HepG2 (cell line): ENCODE results near the gene MPIG6B. TPM values are rescaled to one million over a fixed set of nuclear protein-coding genes. Genes with fewer than 3 reads are reported as not detected.

Experiments
- ARHGAP35 ChIP-seq: sonication (generic); formaldehyde crosslinking; IDR thresholded peaks from 2 replicates; pipeline ENCODE4 v1.9.0; 2022; ENCODE audit warnings: mild to moderate bottlenecking, inconsistent platforms, moderate library complexity, missing genetic modification reagents, borderline replicate concordance
- KDM2A ChIP-seq: sonication (generic); formaldehyde crosslinking; IDR thresholded peaks from 2 replicates; pipeline ENCODE4 v1.4.0; 2020; ENCODE audit warnings: low read depth, missing genetic modification reagents, borderline replicate concordance
- NCOA2 ChIP-seq: sonication (generic); formaldehyde crosslinking; IDR thresholded peaks from 2 replicates; pipeline ENCODE4 v1.8.0; 2022; ENCODE audit warnings: inconsistent platforms
- SCMH1 ChIP-seq: sonication (generic); formaldehyde crosslinking; IDR thresholded peaks from 2 replicates; pipeline ENCODE4 v1.9.0; 2021; ENCODE audit warnings: missing genetic modification reagents, mild to moderate bottlenecking, borderline replicate concordance
- ZNF121 ChIP-seq: sonication (generic); formaldehyde crosslinking; IDR thresholded peaks from 2 replicates; pipeline ENCODE4 v1.5.0; 2020; ENCODE audit warnings: mild to moderate bottlenecking, missing genetic modification reagents
- ZNF224 ChIP-seq: sonication (generic); formaldehyde crosslinking; IDR thresholded peaks from 2 replicates; pipeline ENCODE4 v1.5.0; 2020; ENCODE audit warnings: mild to moderate bottlenecking, missing genetic modification reagents
- ZNF34 ChIP-seq: sonication (generic); formaldehyde crosslinking; IDR thresholded peaks from 2 replicates; pipeline ENCODE4 v1.4.0; 2020; ENCODE audit warnings: mild to moderate bottlenecking, missing genetic modification reagents, borderline replicate concordance
- ZNF432 ChIP-seq: sonication (generic); formaldehyde crosslinking; IDR thresholded peaks from 2 replicates; pipeline ENCODE4 v1.5.0; 2020; ENCODE audit warnings: missing genetic modification reagents, mild to moderate bottlenecking, borderline replicate concordance
- ZNF703 ChIP-seq: sonication (generic); formaldehyde crosslinking; IDR thresholded peaks from 2 replicates; pipeline ENCODE4 v1.5.1; 2020; ENCODE audit warnings: missing genetic modification reagents, mild to moderate bottlenecking, moderate library complexity, borderline replicate concordance
- ZNF772 ChIP-seq: sonication (generic); formaldehyde crosslinking; IDR thresholded peaks from 2 replicates; pipeline ENCODE4 v1.5.0; 2020; ENCODE audit warnings: mild to moderate bottlenecking, missing genetic modification reagents
- ZNF816 ChIP-seq: sonication (generic); formaldehyde crosslinking; IDR thresholded peaks from 2 replicates; pipeline ENCODE4 v1.8.0; 2022; ENCODE audit warnings: missing genetic modification reagents, mild to moderate bottlenecking, borderline replicate concordance
- ZSCAN21 ChIP-seq: sonication (generic); formaldehyde crosslinking; IDR thresholded peaks from 2 replicates; pipeline ENCODE4 v1.8.0; 2022; ENCODE audit warnings: mild to moderate bottlenecking, missing genetic modification reagents, moderate library complexity, borderline replicate concordance
- ZSCAN30 ChIP-seq: sonication (generic); formaldehyde crosslinking; IDR thresholded peaks from 2 replicates; pipeline ENCODE4 v1.5.0; 2020; ENCODE audit warnings: mild to moderate bottlenecking, missing genetic modification reagents
- polyA plus RNA-seq, 8 experiments: library from polyadenylated mRNA; depleted of rRNA in 3 of 8; stranded (reverse) in 7 of 8; unstranded in 1 of 8; fragments of >200 nt; fragmentation: Illumina TruSeq in 4 of 8; extraction: Trizol in 4 of 8; gene quantifications; 2 replicates each; pipeline versions ENCODE4 v1.2.1 to v1.2.3, GENCODE V29; 2011 to 2016; ENCODE audit warnings: low read depth in 4 of 8, missing spikeins in 1 of 8, mixed read lengths in 1 of 8; ENCODE audit not compliant: insufficient read depth in 1 of 8
- total RNA-seq, 5 experiments: library from RNA; depleted of rRNA; stranded (reverse); fragments of >200 nt; fragmentation: Illumina TruSeq; extraction: Trizol; gene quantifications; 2 replicates each; pipeline ENCODE4 v1.2.3, GENCODE V29; 2016; ENCODE audit warnings: low read depth in 1 of 5
- TF ChIP-seq, protein P1 (sequence below): sonication (generic); formaldehyde crosslinking; IDR thresholded peaks from 2 replicates; pipeline ENCODE4 v1.5.0; 2020; ENCODE audit warnings: mild to moderate bottlenecking, missing genetic modification reagents
- TF ChIP-seq, protein P2 (sequence below): IDR thresholded peaks from 2 replicates; pipeline ENCODE4 v1.6.1; 2016; ENCODE audit warnings: control low read depth
- TF ChIP-seq, protein P3 (sequence below): sonication (generic); formaldehyde crosslinking; IDR thresholded peaks from 2 replicates; pipeline ENCODE4 v1.5.1; 2020; ENCODE audit warnings: mild to moderate bottlenecking, missing genetic modification reagents, borderline replicate concordance

Gene MPIG6B
- total and polyA plus RNA-seq, 2 of the 13 experiments (the other 11 are each of a cell fraction or from before 2014, with no cell fraction given) = not detected

DNA sequence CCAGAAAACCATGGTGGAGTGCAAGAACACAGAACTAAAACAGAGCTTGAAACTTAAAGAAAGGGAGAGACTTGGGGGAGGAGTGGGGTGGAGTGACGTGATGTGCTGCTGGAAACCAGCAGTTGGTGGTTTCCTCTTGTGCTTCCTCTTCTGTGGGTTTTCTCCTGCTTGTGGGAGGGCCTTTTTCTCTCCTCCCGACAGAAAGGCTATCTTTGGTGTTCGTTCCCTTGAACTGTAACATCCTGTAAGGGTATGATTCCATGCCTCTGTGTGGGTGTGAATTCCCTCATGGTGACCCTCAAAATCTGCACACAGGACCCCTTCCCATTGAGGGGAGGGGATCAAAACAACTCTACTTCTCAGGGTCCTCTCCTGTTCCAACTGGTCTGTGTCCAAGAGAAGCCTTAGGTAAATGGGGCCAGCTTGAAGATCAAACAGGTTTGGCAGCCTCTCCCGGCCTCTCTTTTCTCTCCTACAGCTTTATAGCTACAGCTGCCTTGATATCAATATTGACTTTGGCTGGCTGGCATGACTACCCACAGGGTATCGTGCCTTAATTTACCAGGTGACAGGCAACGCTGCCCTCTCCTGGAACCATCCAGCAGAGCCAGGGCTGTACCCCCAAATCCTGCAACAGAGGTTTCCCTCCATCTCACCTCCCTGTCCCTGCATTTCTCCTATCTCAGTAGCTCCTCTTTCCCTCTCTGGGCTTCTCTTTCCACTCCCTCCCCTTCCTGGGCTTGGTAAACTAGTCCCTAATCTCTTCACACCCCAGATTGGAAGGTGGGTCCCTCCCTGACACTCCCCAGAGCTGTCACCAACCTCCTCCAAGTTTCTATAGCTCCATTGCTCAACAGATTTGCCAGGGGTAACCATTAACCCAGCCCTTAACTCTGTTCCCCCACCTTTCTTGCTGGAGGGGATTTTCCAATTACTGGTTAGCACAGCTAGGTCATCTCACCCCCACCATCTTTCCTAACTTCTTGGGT lies 15.1 kb downstream of the MPIG6B start (continued):
- no peak for TF ChIP-seq SCMH1 (CRISPR knock-in tag)
- TF ChIP-seq, protein P1, sequence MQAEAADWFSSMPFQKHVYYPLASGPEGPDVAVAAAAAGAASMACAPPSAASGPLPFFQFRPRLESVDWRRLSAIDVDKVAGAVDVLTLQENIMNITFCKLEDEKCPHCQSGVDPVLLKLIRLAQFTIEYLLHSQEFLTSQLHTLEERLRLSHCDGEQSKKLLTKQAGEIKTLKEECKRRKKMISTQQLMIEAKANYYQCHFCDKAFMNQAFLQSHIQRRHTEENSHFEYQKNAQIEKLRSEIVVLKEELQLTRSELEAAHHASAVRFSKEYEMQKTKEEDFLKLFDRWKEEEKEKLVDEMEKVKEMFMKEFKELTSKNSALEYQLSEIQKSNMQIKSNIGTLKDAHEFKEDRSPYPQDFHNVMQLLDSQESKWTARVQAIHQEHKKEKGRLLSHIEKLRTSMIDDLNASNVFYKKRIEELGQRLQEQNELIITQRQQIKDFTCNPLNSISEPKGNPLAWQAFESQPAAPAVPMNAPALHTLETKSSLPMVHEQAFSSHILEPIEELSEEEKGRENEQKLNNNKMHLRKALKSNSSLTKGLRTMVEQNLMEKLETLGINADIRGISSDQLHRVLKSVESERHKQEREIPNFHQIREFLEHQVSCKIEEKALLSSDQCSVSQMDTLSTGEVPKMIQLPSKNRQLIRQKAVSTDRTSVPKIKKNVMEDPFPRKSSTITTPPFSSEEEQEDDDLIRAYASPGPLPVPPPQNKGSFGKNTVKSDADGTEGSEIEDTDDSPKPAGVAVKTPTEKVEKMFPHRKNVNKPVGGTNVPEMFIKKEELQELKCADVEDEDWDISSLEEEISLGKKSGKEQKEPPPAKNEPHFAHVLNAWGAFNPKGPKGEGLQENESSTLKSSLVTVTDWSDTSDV (CRISPR knock-in tag) = no peak
- TF ChIP-seq ZSCAN30 (CRISPR knock-in tag) = no peak
- TF ChIP-seq KDM2A (CRISPR knock-in tag) = peak; percentile 49
- TF ChIP-seq ZNF224 = 0 out of 2 replicates have a peak, but pooled peaks have one; percentile 46
- TF ChIP-seq ZNF432 (CRISPR knock-in tag) = no peak
- no peak; the same call in 1 of the 2 replicates for TF ChIP-seq ZNF816 (CRISPR knock-in tag)
- peak; percentile 78 for TF ChIP-seq ZNF772 (CRISPR knock-in tag)
- peak; percentile 89 for TF ChIP-seq NCOA2 (CRISPR knock-in tag)
- no peak for TF ChIP-seq ARHGAP35 (CRISPR knock-in tag)
- TF ChIP-seq ZNF703 (CRISPR knock-in tag) = no peak; the same call in 1 of the 2 replicates
- TF ChIP-seq ZNF121 (CRISPR knock-in tag) = no peak
- TF ChIP-seq, protein P2, sequence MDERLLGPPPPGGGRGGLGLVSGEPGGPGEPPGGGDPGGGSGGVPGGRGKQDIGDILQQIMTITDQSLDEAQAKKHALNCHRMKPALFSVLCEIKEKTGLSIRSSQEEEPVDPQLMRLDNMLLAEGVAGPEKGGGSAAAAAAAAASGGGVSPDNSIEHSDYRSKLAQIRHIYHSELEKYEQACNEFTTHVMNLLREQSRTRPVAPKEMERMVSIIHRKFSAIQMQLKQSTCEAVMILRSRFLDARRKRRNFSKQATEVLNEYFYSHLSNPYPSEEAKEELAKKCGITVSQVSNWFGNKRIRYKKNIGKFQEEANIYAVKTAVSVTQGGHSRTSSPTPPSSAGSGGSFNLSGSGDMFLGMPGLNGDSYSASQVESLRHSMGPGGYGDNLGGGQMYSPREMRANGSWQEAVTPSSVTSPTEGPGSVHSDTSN = 0 out of 2 replicates have a peak, but pooled peaks have one; percentile 46
- TF ChIP-seq ZSCAN21 (CRISPR knock-in tag) = peak; percentile 75
- no peak for TF ChIP-seq ZNF34 (CRISPR knock-in tag)
- TF ChIP-seq, protein P3, sequence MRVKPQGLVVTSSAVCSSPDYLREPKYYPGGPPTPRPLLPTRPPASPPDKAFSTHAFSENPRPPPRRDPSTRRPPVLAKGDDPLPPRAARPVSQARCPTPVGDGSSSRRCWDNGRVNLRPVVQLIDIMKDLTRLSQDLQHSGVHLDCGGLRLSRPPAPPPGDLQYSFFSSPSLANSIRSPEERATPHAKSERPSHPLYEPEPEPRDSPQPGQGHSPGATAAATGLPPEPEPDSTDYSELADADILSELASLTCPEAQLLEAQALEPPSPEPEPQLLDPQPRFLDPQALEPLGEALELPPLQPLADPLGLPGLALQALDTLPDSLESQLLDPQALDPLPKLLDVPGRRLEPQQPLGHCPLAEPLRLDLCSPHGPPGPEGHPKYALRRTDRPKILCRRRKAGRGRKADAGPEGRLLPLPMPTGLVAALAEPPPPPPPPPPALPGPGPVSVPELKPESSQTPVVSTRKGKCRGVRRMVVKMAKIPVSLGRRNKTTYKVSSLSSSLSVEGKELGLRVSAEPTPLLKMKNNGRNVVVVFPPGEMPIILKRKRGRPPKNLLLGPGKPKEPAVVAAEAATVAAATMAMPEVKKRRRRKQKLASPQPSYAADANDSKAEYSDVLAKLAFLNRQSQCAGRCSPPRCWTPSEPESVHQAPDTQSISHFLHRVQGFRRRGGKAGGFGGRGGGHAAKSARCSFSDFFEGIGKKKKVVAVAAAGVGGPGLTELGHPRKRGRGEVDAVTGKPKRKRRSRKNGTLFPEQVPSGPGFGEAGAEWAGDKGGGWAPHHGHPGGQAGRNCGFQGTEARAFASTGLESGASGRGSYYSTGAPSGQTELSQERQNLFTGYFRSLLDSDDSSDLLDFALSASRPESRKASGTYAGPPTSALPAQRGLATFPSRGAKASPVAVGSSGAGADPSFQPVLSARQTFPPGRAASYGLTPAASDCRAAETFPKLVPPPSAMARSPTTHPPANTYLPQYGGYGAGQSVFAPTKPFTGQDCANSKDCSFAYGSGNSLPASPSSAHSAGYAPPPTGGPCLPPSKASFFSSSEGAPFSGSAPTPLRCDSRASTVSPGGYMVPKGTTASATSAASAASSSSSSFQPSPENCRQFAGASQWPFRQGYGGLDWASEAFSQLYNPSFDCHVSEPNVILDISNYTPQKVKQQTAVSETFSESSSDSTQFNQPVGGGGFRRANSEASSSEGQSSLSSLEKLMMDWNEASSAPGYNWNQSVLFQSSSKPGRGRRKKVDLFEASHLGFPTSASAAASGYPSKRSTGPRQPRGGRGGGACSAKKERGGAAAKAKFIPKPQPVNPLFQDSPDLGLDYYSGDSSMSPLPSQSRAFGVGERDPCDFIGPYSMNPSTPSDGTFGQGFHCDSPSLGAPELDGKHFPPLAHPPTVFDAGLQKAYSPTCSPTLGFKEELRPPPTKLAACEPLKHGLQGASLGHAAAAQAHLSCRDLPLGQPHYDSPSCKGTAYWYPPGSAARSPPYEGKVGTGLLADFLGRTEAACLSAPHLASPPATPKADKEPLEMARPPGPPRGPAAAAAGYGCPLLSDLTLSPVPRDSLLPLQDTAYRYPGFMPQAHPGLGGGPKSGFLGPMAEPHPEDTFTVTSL (CRISPR knock-in tag) = no peak
